ENCODE measurements around the gene MON1B.
"Not testable (repeated sequence)": the region's sequence is repeated elsewhere in the genome, so short reads cannot be mapped to it uniquely, and the experiment has no call there.

Gene MON1B

GRCh38 chr16:77227745-77228144, 36.8 kb downstream of the MON1B start:
- H3K4me1 ChIP-seq, result peaks cover 0 to 6% (median 0%) of the 10 kb centered on the region in 10 experiments; a peak in 3 of 20 replicates
- H3K4me2 ChIP-seq, result no peak overlapping the region
- no peaks in the 10 kb centered on the region for H4K20me1 ChIP-seq
- H3K4me3 ChIP-seq, result no peak overlapping the region
- H3K27ac ChIP-seq, result no peak overlapping the region
- no peak for TF ChIP-seq Cebpa-rat (IDR thresholded peaks at IDR 0.05)
- no peaks in the 10 kb centered on the region for H3K27me3 ChIP-seq
- H3K9me3 ChIP-seq (replicated peaks in 1 of 11), result no peaks in the 10 kb centered on the region
- 0 out of 22 replicates have a peak, but pooled peaks cover 0 to 6% (median 0%) of the 10 kb centered on the region in 11 experiments for H3K36me3 ChIP-seq
- no peak overlapping the region for H3K9ac ChIP-seq

- no peak for TF ChIP-seq Cebpa-rat (IDR thresholded peaks at IDR 0.05)
- no peak overlapping the region for H3K9ac ChIP-seq
- no peaks in the 10 kb centered on the region for H3K27me3 ChIP-seq
- no peaks in the 10 kb centered on the region for H4K20me1 ChIP-seq
- no peak overlapping the region for H3K4me2 ChIP-seq
- H3K4me1 ChIP-seq, result peaks cover 0 to 8% (median 5%) of the 10 kb centered on the region in 10 experiments; a peak in 6 of 20 replicates
- H3K9me3 ChIP-seq (replicated peaks in 1 of 11), result no peaks in the 10 kb centered on the region
- H3K4me3 ChIP-seq, result no peak overlapping the region
- H3K27ac ChIP-seq, result no peak overlapping the region
- no peaks in the 10 kb centered on the region for H3K36me3 ChIP-seq
These were observed 40.1 kb downstream of the MON1B start for GRCh38 chr16:77231047-77231446.

- H4K20me1 ChIP-seq, result no peaks in the 10 kb centered on the region
- peak overlapping the region in 3 of 11 experiments; percentile 12 to 26 (median 18); a peak in 1 of 22 replicates for H3K4me2 ChIP-seq
- H3K27ac ChIP-seq, result no peak overlapping the region
- H3K9me3 ChIP-seq (replicated peaks in 1 of 11), result no peaks in the 10 kb centered on the region
- H3K4me1 ChIP-seq, result peaks cover 0 to 8% (median 6%) of the 10 kb centered on the region in 10 experiments; a peak in 6 of 20 replicates
- no peak overlapping the region for H3K9ac ChIP-seq
- no peak for TF ChIP-seq Cebpa-rat (IDR thresholded peaks at IDR 0.05)
- H3K36me3 ChIP-seq, result no peaks in the 10 kb centered on the region
- no peaks in the 10 kb centered on the region; a peak in 1 of 22 replicates for H3K27me3 ChIP-seq
- no peak overlapping the region for H3K4me3 ChIP-seq
These were observed 43.0 kb downstream of the MON1B start for GRCh38 chr16:77233799-77234519.

- no peak overlapping the region; a peak in 1 of 22 replicates for H3K9ac ChIP-seq
- no peaks in the 10 kb centered on the region for H4K20me1 ChIP-seq
- H3K27me3 ChIP-seq, result no peaks in the 10 kb centered on the region; a peak in 1 of 22 replicates
- H3K4me3 ChIP-seq, result no peak overlapping the region
- no peak overlapping the region for H3K27ac ChIP-seq
- no peaks in the 10 kb centered on the region for H3K36me3 ChIP-seq
- H3K4me2 ChIP-seq, result peak overlapping the region in 4 of 11 experiments; percentile 12 to 33 (median 22); a peak in 3 of 22 replicates
- no peaks in the 10 kb centered on the region for H3K9me3 ChIP-seq (replicated peaks in 1 of 11)
- H3K4me1 ChIP-seq, result peaks cover 0 to 8% (median 6%) of the 10 kb centered on the region in 10 experiments; a peak in 6 of 20 replicates
- TF ChIP-seq Cebpa-rat (IDR thresholded peaks at IDR 0.05), result no peak
These were observed 43.6 kb downstream of the MON1B start for GRCh38 chr16:77234611-77235010.

GRCh38 chr16:77236063-77236511, 45.1 kb downstream of the MON1B start:
- H3K4me3 ChIP-seq, result no peak overlapping the region; a peak in 1 of 20 replicates

GRCh38 chr16:77238593-77238992, 47.6 kb downstream of the MON1B start:
- Histone ChIP-seq H3K27me3 (no peaks in the 10 kb centered on the region; a peak in 1 of 22 replicates), H3K27ac (no peak overlapping the region), H3K9me3 (replicated peaks in 1 of 11) (no peaks in the 10 kb centered on the region), H3K9ac (no peak overlapping the region), H3K4me2 (no peak overlapping the region), H3K4me3 (no peak overlapping the region), H3K36me3 (no peaks in the 10 kb centered on the region), H3K4me1 (peaks cover 0 to 8% (median 6%) of the 10 kb centered on the region in 10 experiments; a peak in 6 of 20 replicates), H4K20me1 (no peaks in the 10 kb centered on the region)
- no peak for TF ChIP-seq Cebpa-rat (IDR thresholded peaks at IDR 0.05)

More at GRCh38 chr16:77236063-77236511, 45.1 kb downstream of the MON1B start:
- H4K20me1 ChIP-seq, result no peaks in the 10 kb centered on the region
- H3K4me1 ChIP-seq, result peaks cover 0 to 8% (median 6%) of the 10 kb centered on the region in 10 experiments; a peak in 6 of 20 replicates
- no peak overlapping the region for H3K9ac ChIP-seq
- no peaks in the 10 kb centered on the region for H3K36me3 ChIP-seq
- H3K27ac ChIP-seq, result no peak overlapping the region
- no peaks in the 10 kb centered on the region; a peak in 1 of 22 replicates for H3K27me3 ChIP-seq
- TF ChIP-seq Cebpa-rat (IDR thresholded peaks at IDR 0.05), result no peak
- H3K9me3 ChIP-seq (replicated peaks in 1 of 11), result no peaks in the 10 kb centered on the region
- peak overlapping the region in 10 of 11 experiments; percentile 31 to 88 (median 60); a peak in 18 of 22 replicates for H3K4me2 ChIP-seq

GRCh38 chr16:77242471-77242870, 51.5 kb downstream of the MON1B start:
- H3K4me1 ChIP-seq; H3K9me3 ChIP-seq (replicated peaks in 1 of 11); H3K9ac ChIP-seq; H3K27me3 ChIP-seq; H3K36me3 ChIP-seq; H3K27ac ChIP-seq; H4K20me1 ChIP-seq; H3K4me2 ChIP-seq; H3K4me3 ChIP-seq: not testable (repeated sequence)

- no peak for TF ChIP-seq Cebpa-rat (IDR thresholded peaks at IDR 0.05)
- Histone ChIP-seq H3K4me3 (no peak overlapping the region), H4K20me1 (no peaks in the 10 kb centered on the region), H3K4me2 (no peak overlapping the region), H3K27me3 (no peaks in the 10 kb centered on the region), H3K27ac (no peak overlapping the region), H3K4me1 (no peaks in the 10 kb centered on the region), H3K9ac (no peak overlapping the region), H3K36me3 (no peaks in the 10 kb centered on the region), H3K9me3 (replicated peaks in 1 of 11) (no peaks in the 10 kb centered on the region)
These were observed 55.2 kb downstream of the MON1B start for GRCh38 chr16:77246150-77246549.

- H3K9me3 ChIP-seq (replicated peaks in 1 of 11), result peaks cover 0 to under 1% (median 0%) of the 10 kb centered on the region in 11 experiments; a peak in 1 of 22 replicates
- no peak overlapping the region for H3K4me3 ChIP-seq
- no peaks in the 10 kb centered on the region for H3K4me1 ChIP-seq
- H3K9ac ChIP-seq, result no peak overlapping the region
- H3K27ac ChIP-seq, result no peak overlapping the region
- no peaks in the 10 kb centered on the region for H3K27me3 ChIP-seq
- H3K4me2 ChIP-seq, result no peak overlapping the region
- TF ChIP-seq Cebpa-rat (IDR thresholded peaks at IDR 0.05), result no peak
- no peaks in the 10 kb centered on the region for H4K20me1 ChIP-seq
- no peaks in the 10 kb centered on the region for H3K36me3 ChIP-seq
These were observed 59.4 kb downstream of the MON1B start for GRCh38 chr16:77250400-77250799.
